ENCODE results near the gene SPIN2A. TPM values are rescaled to one million over a fixed set of nuclear protein-coding genes. Genes with fewer than 3 reads are reported as not detected.
"Not testable (repeated sequence)": the region's sequence is repeated elsewhere in the genome, so short reads cannot be mapped to it uniquely, and the experiment has no call there.

Gene SPIN2A
- total RNA-seq, 2 donors from 2014 or later = 0.44 to 0.52 TPM

DNA sequence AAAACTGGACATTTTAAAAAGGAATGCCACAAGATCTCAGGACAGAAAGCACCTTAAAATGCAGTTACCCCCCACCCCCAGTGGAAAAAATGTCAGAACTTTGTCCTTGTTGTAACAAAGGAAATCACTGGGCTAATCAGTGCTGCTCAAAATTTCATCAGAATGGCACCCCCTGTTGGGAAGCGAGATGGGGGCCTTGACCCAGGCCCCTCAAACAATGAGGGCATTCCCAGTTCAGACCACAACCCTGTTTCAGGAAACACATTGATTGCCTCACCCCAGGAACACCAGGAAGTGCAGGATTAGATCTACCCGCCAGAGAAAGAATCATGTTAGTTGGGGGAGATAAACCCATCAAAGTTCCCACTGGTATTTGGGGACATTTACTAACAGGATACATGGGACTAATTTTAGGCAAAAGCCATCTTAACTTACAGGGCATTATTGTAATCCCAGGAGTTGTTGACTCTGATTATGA, 32.2 kb downstream of the SPIN2A start:
- DNase-seq = no peak
- intact Hi-C loops (cut with DNase I) = no loop called here
- no peak for ATAC-seq

GRCh38 chrX:57104406-57104805, 32.8 kb downstream of the SPIN2A start:
- DNase-seq = no peak
- no peak for ATAC-seq
- intact Hi-C loops (cut with DNase I) = no loop called here

- DNase-seq (no peak), ATAC-seq (no peak)
- intact Hi-C loops (cut with DNase I) = no loop called here
These were observed 33.7 kb downstream of the SPIN2A start for GRCh38 chrX:57103489-57103888.

- DNase-seq; ATAC-seq; intact Hi-C loops (cut with DNase I): not testable (repeated sequence)
These were observed 34.3 kb downstream of the SPIN2A start for GRCh38 chrX:57102918-57103317.

Other genes starting within 250 kb of the SPIN2A start
- gene SPIN3, start 141.9 kb downstream of the SPIN2A start, total RNA-seq = 1 to 10 TPM; 5.0 to 6.6 TPM
- 1 to 10 TPM; 6.6 to 7.9 TPM for gene SPIN2B, start 15.8 kb downstream of the SPIN2A start, total RNA-seq
- gene FAAH2, start 149.3 kb upstream of the SPIN2A start, total RNA-seq = under 1 TPM; 0.41 to 0.55 TPM